Neural crest cell (in vitro differentiated cells): ENCODE results near the gene LPAR3. TPM values are rescaled to one million over a fixed set of nuclear protein-coding genes. Genes with fewer than 3 reads are reported as not detected.

Experiments
- DNase-seq: peaks from one replicate; pipeline ENCODE4 v3.0.0; 2021; ENCODE audit warnings: low read depth, mixed read lengths, low spot score
- H3K27ac Mint-ChIP-seq: one replicate; pipeline ENCODE4 v1.8.0; 2021; ENCODE audit warnings: mild to moderate bottlenecking, mixed read lengths; ENCODE audit not compliant: unreplicated experiment
- H3K27me3 Mint-ChIP-seq: 2 replicates; pipeline ENCODE4 v1.8.0; 2021; ENCODE audit warnings: low read depth, mild to moderate bottlenecking, mixed read lengths
- H3K36me3 Mint-ChIP-seq: 2 replicates; pipeline ENCODE4 v1.8.0; 2021; ENCODE audit warnings: low read depth, mild to moderate bottlenecking, mixed read lengths
- H3K4me1 Mint-ChIP-seq: 2 replicates; pipeline ENCODE4 v1.8.0; 2021; ENCODE audit warnings: mixed read lengths
- H3K4me3 Mint-ChIP-seq: one replicate; pipeline ENCODE4 v1.8.0; 2021; ENCODE audit warnings: mild to moderate bottlenecking, mixed read lengths
- H3K9me3 Mint-ChIP-seq: 2 replicates; pipeline ENCODE4 v1.8.0; 2021; ENCODE audit warnings: mixed read lengths
- CTCF ChIP-seq: fragments of 200-600 bp; sonication (generic); conservative IDR thresholded peaks from 2 replicates; pipeline ENCODE4 v1.5.0; 2021; ENCODE audit warnings: antibody characterized with exemption, mild to moderate bottlenecking
- total RNA-seq: library from RNA; stranded (reverse); gene quantifications from 2 replicates; pipeline ENCODE4 v1.2.1, GENCODE V29; 2021

LPAR3 gene
- total RNA-seq, 1 donor from 2014 or later = 1.3 TPM

GRCh38 chr1:84827555-84827954, 65.5 kb downstream of the LPAR3 start:
- Mint-ChIP-seq H3K27me3 (no peaks in the 10 kb centered on the region), H3K4me3 (no peak overlapping the region), H3K27ac (no peak overlapping the region), H3K36me3 (no peaks in the 10 kb centered on the region), H3K9me3 (no peaks in the 10 kb centered on the region), H3K4me1 (peaks cover 5% of the 10 kb centered on the region)
- no peak for DNase-seq
- no peak for TF ChIP-seq CTCF

GRCh38 chr1:84825161-84825560, 67.8 kb downstream of the LPAR3 start:
- H3K4me1 Mint-ChIP-seq = peaks cover 5% of the 10 kb centered on the region
- no peak overlapping the region for H3K27ac Mint-ChIP-seq
- no peaks in the 10 kb centered on the region for H3K36me3 Mint-ChIP-seq
- no peaks in the 10 kb centered on the region for H3K9me3 Mint-ChIP-seq
- H3K27me3 Mint-ChIP-seq = no peaks in the 10 kb centered on the region
- TF ChIP-seq CTCF = no peak
- DNase-seq = no peak
- no peak overlapping the region for H3K4me3 Mint-ChIP-seq

GRCh38 chr1:84823991-84824390, 69.0 kb downstream of the LPAR3 start:
- H3K4me3 Mint-ChIP-seq = no peak overlapping the region
- H3K4me1 Mint-ChIP-seq = peaks cover 5% of the 10 kb centered on the region
- TF ChIP-seq CTCF = no peak
- no peaks in the 10 kb centered on the region for H3K36me3 Mint-ChIP-seq
- H3K27me3 Mint-ChIP-seq = no peaks in the 10 kb centered on the region
- no peak for DNase-seq
- no peaks in the 10 kb centered on the region for H3K9me3 Mint-ChIP-seq
- no peak overlapping the region for H3K27ac Mint-ChIP-seq

GRCh38 chr1:84823511-84823910, 69.5 kb downstream of the LPAR3 start:
- Mint-ChIP-seq H3K9me3 (no peaks in the 10 kb centered on the region), H3K4me3 (no peak overlapping the region), H3K27ac (no peak overlapping the region), H3K27me3 (no peaks in the 10 kb centered on the region), H3K4me1 (peaks cover 2% of the 10 kb centered on the region), H3K36me3 (no peaks in the 10 kb centered on the region)
- no peak for TF ChIP-seq CTCF
- DNase-seq = no peak

GRCh38 chr1:84810343-84810742, 82.7 kb downstream of the LPAR3 start:
- no peaks in the 10 kb centered on the region for H3K36me3 Mint-ChIP-seq
- H3K27ac Mint-ChIP-seq = no peak overlapping the region
- H3K9me3 Mint-ChIP-seq = no peaks in the 10 kb centered on the region
- H3K4me1 Mint-ChIP-seq = no peaks in the 10 kb centered on the region
- peaks cover 10% of the 10 kb centered on the region for H3K27me3 Mint-ChIP-seq
- no peak for DNase-seq
- no peak for TF ChIP-seq CTCF
- H3K4me3 Mint-ChIP-seq = no peak overlapping the region

- no peak for TF ChIP-seq CTCF
- H3K4me1 Mint-ChIP-seq = no peaks in the 10 kb centered on the region
- no peak for DNase-seq
- H3K4me3 Mint-ChIP-seq = no peak overlapping the region
- H3K9me3 Mint-ChIP-seq = no peaks in the 10 kb centered on the region
- peaks cover 10% of the 10 kb centered on the region for H3K27me3 Mint-ChIP-seq
- H3K36me3 Mint-ChIP-seq = no peaks in the 10 kb centered on the region
- H3K27ac Mint-ChIP-seq = no peak overlapping the region
Measured at GRCh38 chr1:84809023-84809422, 84.0 kb downstream of the LPAR3 start.
